NCI-H748 treated with DMSO at 0.1 percent for 48 hours (cell line): Measurements from ENCODE around the gene GRXCR1.

Source experiments
- DNase-seq: peaks from one replicate; lab custom pipeline; 2025; lab: John Stamatoyannopoulos, UW

The GRXCR1 gene

DNA sequence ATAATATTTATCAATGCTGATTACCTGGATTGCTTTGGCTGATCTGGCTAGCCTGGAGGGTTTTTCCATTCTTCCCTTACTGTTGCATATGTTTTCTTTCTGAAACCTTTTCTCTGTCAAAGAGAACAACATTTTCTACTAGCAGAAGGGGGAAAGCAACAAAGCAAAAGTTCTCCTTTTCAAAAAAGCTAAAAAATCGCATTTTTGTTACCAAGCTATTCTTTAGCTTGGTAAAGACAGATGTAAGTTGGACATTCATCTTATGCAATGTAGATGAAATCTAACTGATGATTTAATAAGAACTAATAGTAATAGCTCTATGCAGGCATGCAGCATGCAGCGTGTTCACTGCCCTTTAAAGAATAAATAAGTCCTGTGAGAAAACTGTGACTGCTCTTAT, at the start of gene GRXCR1:
TSS of gene GRXCR1 (plus strand) at position 301 of the 400 bp plus-strand sequence. CDS start 554 bp downstream, outside the sequence.
- no peak for DNase-seq

GRCh38 chr4:42843694-42844093, 48.8 kb upstream of the GRXCR1 start:
- no peak for DNase-seq

DNA sequence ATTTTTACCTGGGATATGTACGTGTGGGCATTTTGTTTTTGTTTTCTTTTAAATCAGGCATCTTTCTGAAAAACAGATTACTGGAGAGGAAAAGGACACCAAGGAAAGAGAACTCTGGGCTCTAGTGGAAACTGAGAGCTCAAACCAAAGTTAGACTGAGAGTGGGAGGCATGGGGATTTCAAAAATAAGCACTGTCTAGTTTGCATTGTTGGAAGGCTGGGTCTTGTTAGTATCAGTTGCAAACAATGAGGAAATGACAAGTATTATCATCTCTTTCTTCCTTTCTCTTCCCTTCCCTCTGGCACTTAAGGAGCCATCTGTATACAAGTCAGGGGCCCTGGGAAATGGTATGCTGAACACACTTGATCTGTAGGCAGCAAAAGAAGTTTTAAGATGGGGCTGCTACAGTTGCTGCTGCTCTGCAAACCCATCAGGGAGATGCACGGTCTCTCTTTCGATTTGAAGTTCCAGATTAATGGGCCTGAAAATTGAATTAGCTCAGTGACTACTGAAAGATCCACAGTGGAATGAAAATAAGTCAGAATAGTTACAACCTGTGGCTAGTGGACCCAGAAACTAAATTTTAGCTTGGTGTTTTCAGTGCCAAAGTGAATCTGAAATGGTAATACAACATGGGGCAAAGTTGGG, 48.0 kb upstream of the GRXCR1 start:
- no peak for DNase-seq

DNA sequence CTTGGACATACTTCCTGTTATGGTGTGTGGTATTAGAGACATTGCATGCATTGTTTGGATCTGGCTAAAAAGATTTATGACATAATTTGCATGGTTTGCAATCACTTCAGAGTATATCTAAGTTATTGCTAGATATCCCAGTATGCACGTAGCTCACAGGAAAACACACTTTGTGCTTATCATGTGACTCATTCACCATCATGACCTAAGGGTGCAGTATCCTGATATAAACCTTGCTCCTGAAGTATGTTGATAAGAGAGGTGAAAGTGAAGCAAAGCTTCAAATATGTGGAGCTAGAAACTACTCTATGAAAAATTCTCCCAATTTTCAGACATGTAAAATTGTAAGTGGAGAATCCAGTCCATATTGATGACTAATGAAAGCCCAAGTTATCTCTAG, 46.9 kb upstream of the GRXCR1 start:
- no peak for DNase-seq

DNA sequence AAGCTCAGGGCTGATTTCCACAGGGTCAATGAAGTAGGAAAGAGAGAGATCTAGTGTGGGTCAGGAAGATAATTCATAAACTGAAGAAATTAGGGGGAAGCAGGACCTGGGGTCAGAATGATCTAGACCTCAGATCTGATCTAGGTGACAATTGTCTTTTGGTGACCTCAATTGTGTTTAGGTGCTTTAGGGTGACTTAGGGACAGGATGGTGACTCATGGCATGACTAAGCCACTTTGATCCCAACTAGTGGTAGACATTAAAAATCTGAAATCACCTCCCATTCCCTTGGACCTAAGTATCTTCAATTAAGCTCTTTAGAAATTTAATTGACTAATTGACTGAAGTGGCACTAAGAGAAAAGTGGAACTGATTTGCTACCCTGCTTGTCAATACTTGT, 36.7 kb upstream of the GRXCR1 start:
- no peak for DNase-seq

DNA sequence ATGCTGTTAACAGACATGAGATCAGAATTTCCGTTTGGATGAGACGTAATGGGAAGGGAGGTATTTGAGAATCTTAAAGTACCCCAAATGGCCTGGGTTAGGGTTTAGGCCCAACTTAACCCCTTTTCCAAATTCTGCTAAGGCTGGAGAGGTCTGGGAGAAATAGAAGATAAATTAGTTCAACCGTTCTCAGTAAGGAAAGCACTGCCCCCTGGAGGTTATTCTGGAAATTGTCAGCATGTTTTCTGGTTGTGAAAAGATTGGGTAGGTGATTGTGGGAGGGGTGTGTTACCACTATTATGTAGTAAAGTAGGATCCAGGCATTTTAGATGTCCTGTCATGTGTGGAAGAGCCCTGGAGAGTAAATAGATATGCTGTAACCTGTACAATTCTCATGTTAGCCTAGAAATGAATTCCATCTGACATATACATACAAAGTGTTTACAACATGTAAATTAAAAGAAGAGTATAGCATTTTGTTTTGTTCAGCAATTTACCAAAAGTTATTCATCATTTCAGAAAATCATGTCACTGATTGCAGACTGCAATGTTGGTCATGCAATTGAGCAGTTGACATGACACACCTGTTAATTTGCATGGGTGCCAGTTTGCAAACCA, 26.8 kb upstream of the GRXCR1 start:
- DNase-seq, result peak; percentile 32

DNA sequence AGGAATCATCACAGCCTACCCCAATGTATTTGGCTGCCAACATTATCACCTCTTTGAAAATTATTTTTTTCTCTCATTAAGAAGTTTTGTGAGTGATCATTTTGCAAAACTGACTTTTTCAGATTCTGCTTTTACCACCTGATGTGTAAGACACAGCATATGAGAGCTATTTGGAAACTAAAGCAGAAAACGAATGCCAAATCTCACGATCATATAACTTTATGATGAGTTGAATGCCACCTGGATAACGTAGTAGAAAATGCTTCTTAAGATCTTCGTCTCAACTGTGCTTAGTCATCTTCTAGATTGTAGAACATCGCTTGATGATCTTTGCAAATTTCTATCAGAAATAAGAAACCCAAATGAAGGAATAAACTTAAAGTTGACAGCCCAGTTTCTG, 21.3 kb upstream of the GRXCR1 start:
- DNase-seq, result no peak

GRCh38 chr4:42871671-42872290, 20.7 kb upstream of the GRXCR1 start:
- DNase-seq, result no peak

DNA sequence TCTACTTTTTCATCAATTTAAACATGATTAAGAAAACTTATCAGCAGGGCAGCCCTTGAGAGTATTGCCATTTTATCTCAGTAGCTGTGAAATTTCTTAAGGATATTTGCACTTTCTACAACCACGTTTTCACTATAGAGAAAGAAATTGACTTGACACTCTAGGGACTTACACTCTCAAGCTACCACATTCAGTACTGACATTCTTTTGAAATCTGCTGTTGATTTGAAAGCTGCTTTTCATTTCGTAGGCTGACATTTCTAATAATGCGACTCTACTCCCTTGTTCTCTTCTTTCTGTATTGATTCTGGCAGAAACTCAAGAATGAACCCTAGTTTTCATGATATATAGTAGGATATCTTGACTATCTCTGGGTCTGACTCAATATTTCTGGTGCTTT, 13.7 kb upstream of the GRXCR1 start:
- no peak for DNase-seq

DNA sequence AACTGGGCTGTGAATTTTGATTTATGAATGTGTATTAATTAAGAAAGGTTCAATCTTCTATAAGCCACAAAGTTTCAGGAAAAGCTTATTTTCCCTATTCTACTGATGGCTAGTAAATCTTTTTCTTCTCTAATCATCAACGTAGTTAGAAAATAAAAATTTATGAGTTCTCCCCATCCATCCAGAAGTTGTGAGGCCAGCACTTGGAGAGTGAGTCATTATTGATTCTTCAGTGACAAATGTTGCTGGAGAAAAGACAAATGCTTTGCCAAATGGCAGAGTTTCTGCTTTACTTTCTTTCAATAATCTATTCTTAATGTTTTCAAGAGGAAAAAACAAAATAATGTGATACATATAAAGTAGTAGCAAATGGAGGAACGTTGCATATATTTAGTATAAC, 11.3 kb upstream of the GRXCR1 start:
- DNase-seq, result no peak

DNA sequence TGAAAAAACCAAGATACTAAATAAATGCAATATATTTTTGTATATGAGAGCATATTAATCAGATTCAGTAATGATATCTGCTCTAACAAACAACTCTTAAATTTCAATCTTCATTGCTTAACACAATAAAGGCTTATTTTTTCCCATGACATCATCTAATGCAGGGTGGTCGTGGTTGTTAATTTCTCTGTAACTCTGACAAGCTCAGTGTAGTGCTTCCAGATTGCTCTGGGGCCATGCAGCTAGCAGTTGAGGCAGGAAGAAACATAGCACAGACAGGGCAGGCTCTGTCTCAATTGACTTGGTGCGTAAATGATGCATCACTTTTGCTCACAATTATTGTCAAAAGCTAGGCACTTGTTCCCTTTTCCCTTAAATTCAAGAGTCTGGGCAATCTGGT, 869 bp upstream of the GRXCR1 start:
- DNase-seq, result no peak

DNA sequence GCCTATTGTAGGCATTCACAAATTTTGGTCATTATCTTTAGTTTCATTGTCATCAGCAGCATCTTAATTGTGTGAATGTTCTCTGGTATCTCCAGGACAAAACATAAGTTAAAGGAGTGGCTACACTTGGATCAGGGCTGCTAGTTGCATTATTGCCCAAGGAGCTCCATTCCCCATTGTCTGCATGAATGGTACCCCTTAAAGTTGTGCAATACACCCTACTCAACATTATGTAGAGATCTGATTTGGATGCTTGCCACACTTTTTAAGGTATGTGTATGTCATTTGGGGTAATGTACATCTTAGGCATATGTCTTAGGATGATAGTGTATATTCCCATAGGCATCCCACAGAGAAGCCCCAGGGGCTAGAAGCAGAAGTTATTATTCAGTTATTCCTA, 2.9 kb downstream of the GRXCR1 start:
- DNase-seq, result no peak

DNA sequence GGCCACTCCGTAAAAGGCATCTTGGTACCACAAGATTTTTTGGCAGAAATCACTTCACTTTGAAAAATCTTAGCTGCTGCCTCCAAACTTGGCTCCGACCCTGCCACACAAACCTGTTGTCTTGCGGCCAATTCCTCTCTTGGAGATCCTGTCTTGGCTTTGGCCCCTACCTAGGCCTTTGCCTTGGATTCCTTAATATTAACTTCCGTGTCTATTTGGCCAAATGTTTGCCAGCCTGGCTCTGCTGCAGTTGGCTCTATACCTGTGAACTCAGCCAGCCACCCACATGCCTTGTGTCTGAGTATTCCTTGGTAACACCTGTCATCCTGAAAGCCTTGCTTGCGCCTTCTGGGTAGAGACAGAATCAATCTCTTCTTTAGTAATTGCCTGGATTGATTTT, 12.5 kb downstream of the GRXCR1 start:
- DNase-seq, result no peak

GRCh38 chr4:42905591-42905990, 13.1 kb downstream of the GRXCR1 start:
- DNase-seq, result no peak

- no peak for DNase-seq
These were observed 13.8 kb downstream of the GRXCR1 start for GRCh38 chr4:42906341-42906740.

- DNase-seq, result no peak
These were observed 14.6 kb downstream of the GRXCR1 start for GRCh38 chr4:42906891-42907759.

DNA sequence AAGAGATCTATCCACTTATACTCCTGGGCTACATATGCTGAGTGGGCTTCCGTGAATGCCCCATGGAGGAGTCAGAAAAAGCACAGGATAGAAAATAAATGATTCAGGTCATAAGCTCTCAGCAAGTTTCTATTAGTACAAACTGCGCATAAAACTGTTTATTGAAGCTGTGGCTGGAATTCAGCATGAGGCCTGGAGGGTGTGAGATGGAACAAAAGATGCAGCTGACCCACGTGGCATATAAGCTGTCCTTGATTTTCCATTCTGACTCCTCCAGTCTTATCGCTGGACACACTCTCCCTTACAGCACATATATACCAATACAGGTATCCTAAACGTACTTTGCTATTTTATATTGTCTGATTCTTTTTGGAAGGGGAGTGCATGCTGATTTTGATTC, 17.9 kb downstream of the GRXCR1 start:
- DNase-seq, result no peak

DNA sequence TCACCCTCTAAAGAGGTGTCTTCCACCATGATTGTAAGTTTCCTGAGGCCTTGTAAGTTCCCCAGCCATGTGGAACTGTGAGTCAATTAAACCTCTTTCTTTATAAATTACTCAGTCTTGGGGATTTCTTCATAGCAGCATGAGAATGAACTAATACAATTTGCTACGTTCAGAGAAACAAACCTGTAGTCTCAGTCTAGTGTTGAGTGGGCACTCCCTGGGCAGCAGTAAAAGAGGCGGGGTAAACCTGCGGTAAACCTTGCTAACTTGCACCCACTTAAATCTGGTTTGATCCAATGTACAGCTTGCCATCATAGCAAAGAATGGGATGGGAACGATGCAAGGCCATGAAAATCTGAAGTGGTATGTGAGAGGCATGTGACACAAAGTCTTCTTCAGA, 22.4 kb downstream of the GRXCR1 start:
- no peak for DNase-seq

GRCh38 chr4:42915484-42915883, 23.0 kb downstream of the GRXCR1 start:
- DNase-seq, result no peak

DNA sequence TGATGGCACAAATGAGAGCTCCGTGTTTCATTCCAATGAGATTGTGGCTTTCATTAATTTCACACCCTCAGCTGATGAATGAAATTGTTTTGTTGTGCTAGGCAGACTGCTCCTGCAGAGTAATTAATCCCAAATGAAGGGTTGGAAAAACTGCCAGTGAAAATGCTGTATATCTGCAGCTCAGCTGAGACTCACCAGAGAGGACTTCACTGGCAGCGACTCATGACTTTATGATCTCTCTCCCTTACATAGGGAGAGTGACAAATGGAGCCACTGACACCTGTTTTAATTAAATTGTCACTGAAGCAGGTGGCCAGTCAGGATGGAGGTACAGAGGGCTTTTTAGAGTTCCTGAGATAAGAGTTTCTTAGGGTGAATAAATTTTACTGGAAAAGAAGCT, 24.8 kb downstream of the GRXCR1 start:
- no peak for DNase-seq

- DNase-seq, result no peak
These were observed 30.9 kb downstream of the GRXCR1 start for GRCh38 chr4:42923431-42923830.

- no peak for DNase-seq
These were observed 33.4 kb downstream of the GRXCR1 start for GRCh38 chr4:42925921-42926320.

DNA sequence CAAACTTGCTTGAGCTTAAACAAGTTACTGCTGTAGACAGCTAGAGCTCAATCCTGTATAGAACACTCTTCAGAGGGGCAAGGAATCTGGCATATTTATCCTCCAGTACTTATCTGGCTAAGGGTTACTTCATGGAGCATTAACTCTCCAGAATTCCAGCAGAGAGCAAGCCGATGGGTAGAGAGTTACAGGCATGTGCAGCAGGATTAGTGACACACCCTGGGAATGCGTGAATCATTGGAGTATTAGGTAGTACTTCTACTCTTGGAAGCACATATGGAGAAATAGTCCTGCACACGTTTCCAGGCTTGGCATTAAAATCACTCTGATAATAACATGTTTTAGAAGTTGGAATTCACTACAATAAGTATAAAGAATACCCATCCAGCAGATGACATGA, 35.4 kb downstream of the GRXCR1 start:
- DNase-seq, result no peak
